ENCODE data around the gene ATP2B1.

DNA sequence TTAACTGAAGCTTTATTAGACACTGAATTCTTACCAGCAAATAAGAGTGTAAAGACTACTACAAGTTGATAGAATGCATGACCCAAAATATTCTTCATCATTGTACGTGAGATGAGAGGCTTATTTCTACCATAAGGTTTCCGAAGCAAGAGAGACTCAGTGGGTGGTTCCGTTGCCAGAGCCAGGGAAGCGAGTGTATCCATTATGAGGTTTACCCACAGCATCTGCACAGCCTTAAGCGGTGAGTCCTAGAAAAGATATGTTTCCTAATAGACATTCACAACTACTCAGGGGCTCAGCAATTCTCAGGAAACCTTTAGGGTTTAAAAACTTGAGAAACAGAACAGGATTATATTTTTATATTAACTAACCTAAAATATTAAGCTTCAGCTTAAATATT lies 105.0 kb downstream of the ATP2B1 start:
- TF ChIP-seq, protein P1, sequence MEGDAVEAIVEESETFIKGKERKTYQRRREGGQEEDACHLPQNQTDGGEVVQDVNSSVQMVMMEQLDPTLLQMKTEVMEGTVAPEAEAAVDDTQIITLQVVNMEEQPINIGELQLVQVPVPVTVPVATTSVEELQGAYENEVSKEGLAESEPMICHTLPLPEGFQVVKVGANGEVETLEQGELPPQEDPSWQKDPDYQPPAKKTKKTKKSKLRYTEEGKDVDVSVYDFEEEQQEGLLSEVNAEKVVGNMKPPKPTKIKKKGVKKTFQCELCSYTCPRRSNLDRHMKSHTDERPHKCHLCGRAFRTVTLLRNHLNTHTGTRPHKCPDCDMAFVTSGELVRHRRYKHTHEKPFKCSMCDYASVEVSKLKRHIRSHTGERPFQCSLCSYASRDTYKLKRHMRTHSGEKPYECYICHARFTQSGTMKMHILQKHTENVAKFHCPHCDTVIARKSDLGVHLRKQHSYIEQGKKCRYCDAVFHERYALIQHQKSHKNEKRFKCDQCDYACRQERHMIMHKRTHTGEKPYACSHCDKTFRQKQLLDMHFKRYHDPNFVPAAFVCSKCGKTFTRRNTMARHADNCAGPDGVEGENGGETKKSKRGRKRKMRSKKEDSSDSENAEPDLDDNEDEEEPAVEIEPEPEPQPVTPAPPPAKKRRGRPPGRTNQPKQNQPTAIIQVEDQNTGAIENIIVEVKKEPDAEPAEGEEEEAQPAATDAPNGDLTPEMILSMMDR (IDR thresholded peaks at IDR 0.05): no peak
- no peak for TF ChIP-seq EP300 (IDR thresholded peaks at IDR 0.05)
- TF ChIP-seq, protein P2, sequence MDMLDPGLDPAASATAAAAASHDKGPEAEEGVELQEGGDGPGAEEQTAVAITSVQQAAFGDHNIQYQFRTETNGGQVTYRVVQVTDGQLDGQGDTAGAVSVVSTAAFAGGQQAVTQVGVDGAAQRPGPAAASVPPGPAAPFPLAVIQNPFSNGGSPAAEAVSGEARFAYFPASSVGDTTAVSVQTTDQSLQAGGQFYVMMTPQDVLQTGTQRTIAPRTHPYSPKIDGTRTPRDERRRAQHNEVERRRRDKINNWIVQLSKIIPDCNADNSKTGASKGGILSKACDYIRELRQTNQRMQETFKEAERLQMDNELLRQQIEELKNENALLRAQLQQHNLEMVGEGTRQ (IDR thresholded peaks at IDR 0.05): no peak
- no peak for TF ChIP-seq CEBPB (IDR thresholded peaks at IDR 0.05)
